Adrenal gland (tissue), 5 donors: ENCODE measurements around the gene NUP98.

Experiments used
- CTCF ChIP-seq, 6 experiments: fragments of 450-650 bp in 4 of 6; fragments of 200-600 bp in 2 of 6; sonication (generic) in 1 of 6; IDR thresholded peaks; 1 replicate in 5 of 6; 2 replicates in 1 of 6; pipeline versions ENCODE4 v1.5.1 to v1.8.0; 2016 to 2021; ENCODE audit warnings: antibody characterized with exemption in 6 of 6, mild to moderate bottlenecking in 2 of 6, moderate library complexity in 1 of 6
- POLR2A ChIP-seq, 2 donors: fragments of 450-650 bp; IDR thresholded peaks; one replicate each; pipeline ENCODE4 v1.6.1; 2017; ENCODE audit warnings: antibody characterized with exemption in 2 of 2, mild to moderate bottlenecking in 2 of 2, moderate library complexity in 1 of 2
- donor health status: DM: no; HTN: no; CAD: no.

DNA sequence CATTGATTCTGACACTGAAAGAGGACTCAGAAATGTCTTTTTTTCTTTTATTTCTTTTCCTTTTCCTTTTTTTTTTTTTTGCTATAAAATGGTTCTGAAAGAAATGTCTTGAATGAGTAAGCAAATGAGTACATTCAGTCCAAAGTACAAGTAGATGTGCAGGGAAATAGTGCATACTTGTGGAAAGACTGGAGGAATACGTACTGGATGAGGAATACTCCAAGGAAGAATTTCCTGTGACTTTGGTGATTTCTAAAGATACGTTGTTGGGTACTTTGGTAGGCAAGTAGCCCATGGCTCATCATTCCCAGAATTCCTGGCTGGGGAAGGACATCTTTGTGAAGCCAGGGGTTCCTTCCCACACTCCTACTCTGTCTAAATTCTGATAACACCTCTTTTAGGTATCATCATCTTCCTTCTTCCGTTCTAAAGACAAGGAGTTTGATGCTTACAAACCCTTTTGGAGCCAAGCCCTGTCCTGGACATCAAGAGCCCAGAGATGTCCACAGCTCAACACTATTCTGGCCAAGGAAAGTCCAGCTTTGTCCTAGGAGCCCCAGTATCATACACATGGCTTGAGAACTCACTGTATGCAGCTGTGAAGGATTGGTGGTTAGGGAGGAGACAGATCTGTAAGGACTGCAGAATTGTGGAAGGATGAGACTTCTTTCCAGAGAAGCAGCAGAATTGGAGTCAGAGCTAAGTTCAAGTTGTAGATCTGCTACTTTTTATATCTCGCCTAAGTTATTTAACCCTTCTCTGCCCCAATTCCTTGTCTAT lies 4.8 kb upstream of the NUP98 start:
- no peak for TF ChIP-seq CTCF (IDR thresholded peaks at IDR 0.05)
- TF ChIP-seq POLR2A (IDR thresholded peaks at IDR 0.05): no peak
